AG09319 (cell line): ENCODE results near the gene CPTP.

Experiments used
- DNase-seq: peaks from one replicate; pipeline ENCODE4 v3.0.0-alpha.2; 2010; ENCODE audit warnings: low read depth; ENCODE audit errors: extremely low read depth
- CTCF ChIP-seq: IDR thresholded peaks from 2 replicates; pipeline ENCODE4 v1.5.1; 2011; ENCODE audit warnings: low read depth, mild to moderate bottlenecking, inconsistent platforms, low read length, moderate library complexity

CPTP gene

GRCh38 chr1:1351511-1352427 is 27.2 kb downstream of the CPTP start:
- DNase-seq, result no peak
- no peak for TF ChIP-seq CTCF

GRCh38 chr1:1352786-1353388 is 28.3 kb downstream of the CPTP start:
- DNase-seq, result no peak
- TF ChIP-seq CTCF, result no peak

GRCh38 chr1:1353389-1354151 is 29.0 kb downstream of the CPTP start:
- no peak for TF ChIP-seq CTCF
- no peak for DNase-seq

- no peak for TF ChIP-seq CTCF
- DNase-seq, result no peak
Measured at GRCh38 chr1:1354271-1355247, 30.0 kb downstream of the CPTP start.

GRCh38 chr1:1355416-1355815 is 30.8 kb downstream of the CPTP start:
- no peak for TF ChIP-seq CTCF
- DNase-seq, result no peak

- TF ChIP-seq CTCF, result no peak
Measured at GRCh38 chr1:1356166-1356795, 31.7 kb downstream of the CPTP start.

More at GRCh38 chr1:1356166-1356795, 31.7 kb downstream of the CPTP start:
- DNase-seq, result no peak
